Stimulated activated CD4-positive, alpha-beta T cell treated with anti-CD3 and anti-CD28 coated beads, Interleukin-1b, Interleukin-23, amount 100 ng/mL, for 24 hours (primary cell): ENCODE results near the gene WDR88.
"Not testable (repeated sequence)": the region's sequence is repeated elsewhere in the genome, so short reads cannot be mapped to it uniquely, and the experiment has no call there.

ENCODE experiments used
- DNase-seq, 4 experiments: peaks; one replicate each; pipeline ENCODE4 v3.0.0-alpha.2; 2020; ENCODE audit warnings: low read depth in 4 of 4, low spot score in 1 of 4

WDR88 gene

GRCh38 chr19:33129901-33130300 lies 2.0 kb upstream of the WDR88 start:
- no peak for DNase-seq

GRCh38 chr19:33130433-33130832 lies 1.5 kb upstream of the WDR88 start:
- no peak for DNase-seq

- DNase-seq: no peak
Observed at GRCh38 chr19:33132425-33132824, 511 bp downstream of the WDR88 start.

GRCh38 chr19:33133438-33134031 lies 1.6 kb downstream of the WDR88 start:
- no peak for DNase-seq

- DNase-seq: peak in 3 of 4 experiments; percentile 24 to 65 (median 33)
Observed at GRCh38 chr19:33134571-33135041, 2.7 kb downstream of the WDR88 start.

GRCh38 chr19:33139165-33139564 lies 7.3 kb downstream of the WDR88 start:
- no peak for DNase-seq

GRCh38 chr19:33143897-33144405 lies 12.0 kb downstream of the WDR88 start:
- DNase-seq: peak; percentile 24 to 42 (median 34)

GRCh38 chr19:33146209-33146608 lies 14.3 kb downstream of the WDR88 start:
- DNase-seq: no peak

- no peak for DNase-seq
Observed at GRCh38 chr19:33147538-33147937, 15.6 kb downstream of the WDR88 start.

- DNase-seq: no peak
Observed at GRCh38 chr19:33150852-33151518, 19.1 kb downstream of the WDR88 start.

- DNase-seq: no peak
Observed at GRCh38 chr19:33152176-33152575, 20.3 kb downstream of the WDR88 start.

- DNase-seq: not testable (repeated sequence)
Observed at GRCh38 chr19:33152625-33153024, 20.7 kb downstream of the WDR88 start.

- DNase-seq: not testable (repeated sequence)
Observed at GRCh38 chr19:33154313-33154712, 22.4 kb downstream of the WDR88 start.

- DNase-seq: no peak
Observed at GRCh38 chr19:33156334-33156733, 24.4 kb downstream of the WDR88 start.

GRCh38 chr19:33157906-33158305 lies 26.0 kb downstream of the WDR88 start:
- DNase-seq: no peak

- DNase-seq: no peak
Observed at GRCh38 chr19:33158365-33158764, 26.5 kb downstream of the WDR88 start.

- no peak for DNase-seq
Observed at GRCh38 chr19:33159149-33159548, 27.2 kb downstream of the WDR88 start.

GRCh38 chr19:33159893-33160292 lies 28.0 kb downstream of the WDR88 start:
- DNase-seq: no peak

GRCh38 chr19:33161201-33161600 lies 29.3 kb downstream of the WDR88 start:
- DNase-seq: no peak

GRCh38 chr19:33163481-33163880 lies 31.6 kb downstream of the WDR88 start:
- no peak for DNase-seq

- DNase-seq: not testable (repeated sequence)
Observed at GRCh38 chr19:33166037-33166436, 34.1 kb downstream of the WDR88 start.

- DNase-seq: no peak
Observed at GRCh38 chr19:33167438-33167837, 35.5 kb downstream of the WDR88 start.

GRCh38 chr19:33168528-33168927 lies 36.6 kb downstream of the WDR88 start:
- no peak for DNase-seq
